ENCODE results near the gene GRM4. TPM values are rescaled to one million over a fixed set of nuclear protein-coding genes. Genes with fewer than 3 reads are reported as not detected.

The GRM4 gene
- total RNA-seq, 1 donor from 2014 or later = not detected

DNA sequence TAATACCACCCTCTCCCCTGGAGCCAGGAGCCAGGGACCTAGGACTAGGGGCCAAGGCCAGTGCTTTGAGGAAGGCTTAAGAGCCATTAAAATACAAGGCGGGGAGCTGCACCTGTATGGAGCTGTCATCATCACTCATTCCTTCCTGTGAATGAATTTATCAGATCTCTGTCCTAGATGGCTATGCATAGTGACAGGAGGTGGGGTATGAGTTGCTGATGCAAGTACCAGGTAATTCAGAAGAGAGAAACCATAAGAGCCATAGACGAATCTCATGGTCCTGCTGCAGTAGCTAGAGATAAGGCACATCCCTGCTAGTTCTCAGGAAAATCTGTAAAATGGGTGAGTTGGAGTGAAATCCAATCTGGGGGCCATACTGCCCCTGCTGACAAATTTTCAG, 10.3 kb downstream of the GRM4 start:
- no peaks in the 10 kb centered on the region for H3K4me1 ChIP-seq

DNA sequence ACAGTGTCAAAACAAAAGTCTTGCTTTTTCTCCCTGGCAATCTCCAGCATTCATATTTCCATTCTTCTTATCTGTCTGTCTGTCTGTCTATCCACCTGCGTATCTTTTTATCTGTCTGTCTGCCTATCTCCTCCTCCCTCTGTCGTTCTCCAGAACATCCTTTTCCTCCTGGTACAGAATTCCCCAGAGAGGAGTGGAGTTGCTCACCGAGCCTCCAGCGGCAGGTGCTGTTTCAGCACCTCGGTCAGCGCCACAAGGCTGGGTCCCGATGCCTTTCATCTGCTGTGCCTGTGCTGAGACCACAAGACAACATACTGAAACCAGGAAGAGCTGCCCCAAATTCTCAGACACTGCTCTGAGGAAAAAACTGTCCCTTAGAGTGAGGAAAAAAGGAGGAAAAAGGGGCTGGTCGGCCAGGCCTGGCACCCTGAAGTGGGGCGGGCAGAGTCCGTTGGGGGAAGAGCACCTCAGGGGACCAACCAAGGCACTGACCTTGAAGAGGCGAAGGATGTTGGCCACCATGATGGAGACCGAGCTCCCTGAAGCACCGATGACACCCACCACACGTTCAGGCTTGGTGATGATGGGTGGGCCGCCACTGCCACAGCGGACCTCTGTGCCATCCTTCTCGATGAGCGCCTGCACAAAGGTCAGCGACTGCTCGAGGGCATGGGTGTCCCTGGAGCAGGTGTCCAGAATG, 13.3 kb downstream of the GRM4 start:
- Histone ChIP-seq H3K4me3 (no peak overlapping the region), H3K36me3 (no peaks in the 10 kb centered on the region), H3K4me1 (no peaks in the 10 kb centered on the region), H3K27ac (no peak overlapping the region), H3K27me3 (ENCODE audit: low read depth) (peaks cover 45% of the 10 kb centered on the region), H3K9me3 (no peaks in the 10 kb centered on the region)
- TF ChIP-seq, protein P1, sequence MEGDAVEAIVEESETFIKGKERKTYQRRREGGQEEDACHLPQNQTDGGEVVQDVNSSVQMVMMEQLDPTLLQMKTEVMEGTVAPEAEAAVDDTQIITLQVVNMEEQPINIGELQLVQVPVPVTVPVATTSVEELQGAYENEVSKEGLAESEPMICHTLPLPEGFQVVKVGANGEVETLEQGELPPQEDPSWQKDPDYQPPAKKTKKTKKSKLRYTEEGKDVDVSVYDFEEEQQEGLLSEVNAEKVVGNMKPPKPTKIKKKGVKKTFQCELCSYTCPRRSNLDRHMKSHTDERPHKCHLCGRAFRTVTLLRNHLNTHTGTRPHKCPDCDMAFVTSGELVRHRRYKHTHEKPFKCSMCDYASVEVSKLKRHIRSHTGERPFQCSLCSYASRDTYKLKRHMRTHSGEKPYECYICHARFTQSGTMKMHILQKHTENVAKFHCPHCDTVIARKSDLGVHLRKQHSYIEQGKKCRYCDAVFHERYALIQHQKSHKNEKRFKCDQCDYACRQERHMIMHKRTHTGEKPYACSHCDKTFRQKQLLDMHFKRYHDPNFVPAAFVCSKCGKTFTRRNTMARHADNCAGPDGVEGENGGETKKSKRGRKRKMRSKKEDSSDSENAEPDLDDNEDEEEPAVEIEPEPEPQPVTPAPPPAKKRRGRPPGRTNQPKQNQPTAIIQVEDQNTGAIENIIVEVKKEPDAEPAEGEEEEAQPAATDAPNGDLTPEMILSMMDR (IDR thresholded peaks at IDR 0.05) = no peak
- no peak for ATAC-seq
- DNase-seq = no peak
- intact Hi-C loops (cut with DNase I) = no loop called here

More for the DNA sequence above, 10.3 kb downstream of the GRM4 start:
- H3K9me3 ChIP-seq = no peaks in the 10 kb centered on the region
- ATAC-seq (no peak), DNase-seq (no peak)
- no peak overlapping the region for H3K4me3 ChIP-seq
- H3K27ac ChIP-seq = no peak overlapping the region
- no peaks in the 10 kb centered on the region for H3K36me3 ChIP-seq
- TF ChIP-seq, protein P1 (IDR thresholded peaks at IDR 0.05) = no peak
- H3K27me3 ChIP-seq (ENCODE audit: low read depth) = peaks cover 66% of the 10 kb centered on the region
- intact Hi-C loops (cut with DNase I) = no loop called here

DNA sequence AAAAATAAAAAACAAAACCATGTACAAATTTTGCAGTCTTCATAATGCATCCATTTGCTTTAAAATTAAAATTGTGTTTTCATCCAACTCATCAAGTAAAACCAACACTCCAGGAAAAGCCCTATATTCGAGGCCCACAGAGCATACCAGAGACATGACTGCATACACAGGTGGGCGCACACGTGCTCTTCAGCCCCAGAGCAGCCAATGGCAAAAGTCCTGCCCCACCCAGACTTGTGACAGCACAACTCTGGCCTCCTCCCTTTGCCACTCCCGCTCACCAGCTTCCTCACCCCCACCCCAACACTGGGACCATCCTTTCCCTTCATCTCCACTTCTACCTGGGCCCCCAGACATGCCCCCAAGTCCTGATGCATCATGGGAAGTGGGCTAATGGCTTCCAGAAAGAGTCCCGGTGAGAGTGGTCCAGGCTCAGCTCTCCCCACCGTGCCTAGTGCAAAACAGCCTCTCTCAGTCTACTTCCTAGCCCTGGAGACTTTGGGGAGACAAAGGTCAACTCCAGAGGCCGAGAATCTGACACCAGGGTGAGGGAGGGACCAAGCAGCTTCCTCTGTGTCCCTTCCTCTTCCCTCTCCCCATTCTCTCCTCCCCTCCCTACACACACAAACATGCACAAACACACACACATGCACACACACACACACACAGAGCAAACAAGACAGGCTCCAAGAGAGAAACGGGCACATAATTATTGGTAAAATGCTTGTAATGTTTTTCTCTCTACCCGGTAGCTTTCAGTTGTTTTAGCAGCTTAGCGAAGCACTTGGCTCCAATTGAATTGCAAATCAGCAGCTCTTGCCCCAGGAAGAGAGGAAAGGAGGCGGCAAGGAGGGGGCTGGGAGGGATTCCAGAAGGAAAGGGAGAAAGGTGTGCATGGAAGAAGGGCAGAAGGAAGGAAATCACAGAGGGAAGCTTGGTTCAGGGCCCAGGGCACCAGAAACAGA, 14.3 kb downstream of the GRM4 start:
- H3K27me3 ChIP-seq (ENCODE audit: low read depth) = peaks cover 39% of the 10 kb centered on the region
- no peak overlapping the region for H3K4me3 ChIP-seq
- H3K36me3 ChIP-seq = no peaks in the 10 kb centered on the region
- no peaks in the 10 kb centered on the region for H3K9me3 ChIP-seq
- no peaks in the 10 kb centered on the region for H3K4me1 ChIP-seq
- DNase-seq (no peak), ATAC-seq (peak in 1 of 2 donors; percentile 29)
- TF ChIP-seq, protein P1 (IDR thresholded peaks at IDR 0.05) = no peak
- H3K27ac ChIP-seq = no peak overlapping the region
- intact Hi-C loops (cut with DNase I) = no loop called here

DNA sequence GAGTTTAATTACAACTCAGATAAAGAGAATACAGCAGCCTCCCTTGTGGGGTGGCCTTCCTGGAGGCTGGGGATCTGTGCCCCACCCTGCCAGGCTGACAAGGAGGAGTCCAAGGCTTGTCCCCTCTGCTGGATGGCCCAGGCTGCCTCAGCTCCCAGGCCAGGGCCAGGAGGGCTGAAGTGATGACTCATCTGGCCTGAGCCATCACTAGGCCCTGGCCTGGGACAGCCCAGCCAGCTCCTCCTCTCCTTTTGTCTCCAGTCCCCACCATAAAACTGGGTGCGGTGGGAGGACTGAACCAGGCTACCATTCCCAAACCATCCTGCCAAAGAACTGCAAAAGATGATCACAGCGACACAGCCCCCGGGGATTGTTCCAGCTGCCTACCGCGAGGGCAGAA, 15.0 kb downstream of the GRM4 start:
- Histone ChIP-seq H3K27me3 (ENCODE audit: low read depth) (peaks cover 36% of the 10 kb centered on the region), H3K36me3 (no peaks in the 10 kb centered on the region), H3K4me3 (no peak overlapping the region), H3K4me1 (no peaks in the 10 kb centered on the region), H3K27ac (no peak overlapping the region), H3K9me3 (no peaks in the 10 kb centered on the region)
- TF ChIP-seq, protein P1 (IDR thresholded peaks at IDR 0.05) = no peak
- no peak for ATAC-seq
- DNase-seq = no peak
- intact Hi-C loops (cut with DNase I) = no loop called here

DNA sequence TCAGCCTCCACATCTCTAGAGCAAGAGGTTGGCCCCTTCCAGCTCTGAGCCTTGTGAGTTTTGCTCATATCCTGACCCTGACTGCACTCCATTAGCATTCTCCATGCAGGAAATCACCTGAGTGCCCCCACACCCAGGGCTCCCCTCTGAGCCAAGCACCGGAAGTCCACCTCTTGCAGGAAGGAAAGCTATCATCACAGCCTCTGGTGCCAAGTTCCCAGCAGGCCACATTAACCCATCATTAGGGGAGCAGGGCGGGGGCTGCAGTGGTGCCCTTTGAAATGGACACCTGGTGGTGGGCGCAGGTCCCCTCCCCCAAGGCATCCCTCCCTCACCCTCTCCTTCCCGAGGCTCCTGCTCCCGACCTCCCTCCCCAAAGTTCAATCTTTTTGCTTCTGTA, 16.1 kb downstream of the GRM4 start:
- Histone ChIP-seq H3K36me3 (no peaks in the 10 kb centered on the region), H3K27ac (no peak overlapping the region), H3K9me3 (no peaks in the 10 kb centered on the region), H3K4me3 (no peak overlapping the region), H3K27me3 (ENCODE audit: low read depth) (peaks cover 32% of the 10 kb centered on the region), H3K4me1 (no peaks in the 10 kb centered on the region)
- ATAC-seq = no peak
- TF ChIP-seq, protein P1 (IDR thresholded peaks at IDR 0.05) = no peak
- DNase-seq = no peak
- intact Hi-C loops (cut with DNase I) = no loop called here

Measured in lower lobe of right lung (tissue), 2 donors.